ENCODE results near the gene KIAA0040. TPM values are rescaled to one million over a fixed set of nuclear protein-coding genes. Genes with fewer than 3 reads are reported as not detected.

The KIAA0040 gene
- total and polyA plus RNA-seq, 4 donors, result 4.6 to 12.0 (median 5.7) TPM

DNA sequence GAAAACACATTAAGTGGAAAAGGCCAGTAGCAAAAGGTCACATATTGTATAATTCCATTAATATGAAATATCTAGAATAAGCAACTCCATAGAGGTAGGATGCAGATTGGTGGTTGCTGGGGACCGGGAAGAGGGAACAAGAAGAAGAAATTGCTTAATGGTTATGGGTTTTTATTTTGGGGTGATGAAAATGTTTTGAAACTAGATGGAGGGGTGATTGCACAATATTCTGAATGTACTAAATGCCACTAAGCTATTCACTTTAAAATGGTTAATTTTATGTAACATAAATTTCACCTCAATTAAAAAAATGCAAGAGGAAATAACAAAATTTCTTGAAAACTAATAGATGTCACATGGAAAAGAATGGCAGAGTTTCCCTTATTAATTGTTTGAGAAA lies 6.7 kb downstream of the KIAA0040 start:
- H3K4me3 ChIP-seq (ENCODE audit: low read depth in 1 of 3, low read length in 3 of 3), result no peak overlapping the region
- TF ChIP-seq GABPA (IDR thresholded peaks at IDR 0.05 in 1 of 2, conservative IDR thresholded peaks at IDR 0.05 in 1 of 2), result no peak
- TF ChIP-seq EGR1 (IDR thresholded peaks at IDR 0.05; ENCODE audit: low read depth in 2 of 2), result no peak
- no peak for TF ChIP-seq RXRA (IDR thresholded peaks at IDR 0.05)
- no peak for TF ChIP-seq SP1 (IDR thresholded peaks at IDR 0.05)
- TF ChIP-seq NR2F2 (IDR thresholded peaks at IDR 0.05), result no peak
- TF ChIP-seq, protein P1, sequence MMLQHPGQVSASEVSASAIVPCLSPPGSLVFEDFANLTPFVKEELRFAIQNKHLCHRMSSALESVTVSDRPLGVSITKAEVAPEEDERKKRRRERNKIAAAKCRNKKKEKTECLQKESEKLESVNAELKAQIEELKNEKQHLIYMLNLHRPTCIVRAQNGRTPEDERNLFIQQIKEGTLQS (IDR thresholded peaks at IDR 0.05), result no peak
- no peak for TF ChIP-seq YY1 (IDR thresholded peaks at IDR 0.05)
- TF ChIP-seq, protein P2, sequence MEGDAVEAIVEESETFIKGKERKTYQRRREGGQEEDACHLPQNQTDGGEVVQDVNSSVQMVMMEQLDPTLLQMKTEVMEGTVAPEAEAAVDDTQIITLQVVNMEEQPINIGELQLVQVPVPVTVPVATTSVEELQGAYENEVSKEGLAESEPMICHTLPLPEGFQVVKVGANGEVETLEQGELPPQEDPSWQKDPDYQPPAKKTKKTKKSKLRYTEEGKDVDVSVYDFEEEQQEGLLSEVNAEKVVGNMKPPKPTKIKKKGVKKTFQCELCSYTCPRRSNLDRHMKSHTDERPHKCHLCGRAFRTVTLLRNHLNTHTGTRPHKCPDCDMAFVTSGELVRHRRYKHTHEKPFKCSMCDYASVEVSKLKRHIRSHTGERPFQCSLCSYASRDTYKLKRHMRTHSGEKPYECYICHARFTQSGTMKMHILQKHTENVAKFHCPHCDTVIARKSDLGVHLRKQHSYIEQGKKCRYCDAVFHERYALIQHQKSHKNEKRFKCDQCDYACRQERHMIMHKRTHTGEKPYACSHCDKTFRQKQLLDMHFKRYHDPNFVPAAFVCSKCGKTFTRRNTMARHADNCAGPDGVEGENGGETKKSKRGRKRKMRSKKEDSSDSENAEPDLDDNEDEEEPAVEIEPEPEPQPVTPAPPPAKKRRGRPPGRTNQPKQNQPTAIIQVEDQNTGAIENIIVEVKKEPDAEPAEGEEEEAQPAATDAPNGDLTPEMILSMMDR (IDR thresholded peaks at IDR 0.05; ENCODE audit: low read depth, low read length, missing input control), result no peak
- no peak for TF ChIP-seq TAF1 (conservative IDR thresholded peaks at IDR 0.05)
- no peak for TF ChIP-seq JUND (IDR thresholded peaks at IDR 0.05)
- no peak for TF ChIP-seq FOXA2 (IDR thresholded peaks at IDR 0.05)
- TF ChIP-seq, protein P3, sequence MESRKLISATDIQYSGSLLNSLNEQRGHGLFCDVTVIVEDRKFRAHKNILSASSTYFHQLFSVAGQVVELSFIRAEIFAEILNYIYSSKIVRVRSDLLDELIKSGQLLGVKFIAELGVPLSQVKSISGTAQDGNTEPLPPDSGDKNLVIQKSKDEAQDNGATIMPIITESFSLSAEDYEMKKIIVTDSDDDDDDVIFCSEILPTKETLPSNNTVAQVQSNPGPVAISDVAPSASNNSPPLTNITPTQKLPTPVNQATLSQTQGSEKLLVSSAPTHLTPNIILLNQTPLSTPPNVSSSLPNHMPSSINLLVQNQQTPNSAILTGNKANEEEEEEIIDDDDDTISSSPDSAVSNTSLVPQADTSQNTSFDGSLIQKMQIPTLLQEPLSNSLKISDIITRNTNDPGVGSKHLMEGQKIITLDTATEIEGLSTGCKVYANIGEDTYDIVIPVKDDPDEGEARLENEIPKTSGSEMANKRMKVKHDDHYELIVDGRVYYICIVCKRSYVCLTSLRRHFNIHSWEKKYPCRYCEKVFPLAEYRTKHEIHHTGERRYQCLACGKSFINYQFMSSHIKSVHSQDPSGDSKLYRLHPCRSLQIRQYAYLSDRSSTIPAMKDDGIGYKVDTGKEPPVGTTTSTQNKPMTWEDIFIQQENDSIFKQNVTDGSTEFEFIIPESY (IDR thresholded peaks at IDR 0.05), result no peak
- TF ChIP-seq HNF4G (IDR thresholded peaks at IDR 0.05), result no peak
- TF ChIP-seq RAD21 (IDR thresholded peaks at IDR 0.05), result no peak
- TF ChIP-seq, protein P4, sequence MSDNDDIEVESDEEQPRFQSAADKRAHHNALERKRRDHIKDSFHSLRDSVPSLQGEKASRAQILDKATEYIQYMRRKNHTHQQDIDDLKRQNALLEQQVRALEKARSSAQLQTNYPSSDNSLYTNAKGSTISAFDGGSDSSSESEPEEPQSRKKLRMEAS (IDR thresholded peaks at IDR 0.05), result no peak
- no peak overlapping the region for H3K27ac ChIP-seq (ENCODE audit: low read depth in 1 of 2, low read length in 2 of 2)
- no peak overlapping the region for H3K9ac ChIP-seq (ENCODE audit: low read depth in 1 of 2, low read length in 2 of 2)
- peaks cover 0 to 22% (median 11%) of the 10 kb centered on the region in 4 donors for H3K4me1 ChIP-seq (ENCODE audit: control insufficient read depth in 4 of 4, insufficient read depth in 4 of 4, low read length in 3 of 4)
- H3K9me3 ChIP-seq (ENCODE audit: control insufficient read depth in 4 of 4, low read length in 3 of 4), result no peaks in the 10 kb centered on the region
- peaks cover 0 to 9% (median 0%) of the 10 kb centered on the region in 4 donors for H3K36me3 ChIP-seq (ENCODE audit: control insufficient read depth in 4 of 4, insufficient read depth in 3 of 4, low read depth in 1 of 4, low read length in 3 of 4)
- no peak for DNase-seq (ENCODE audit: low spot score)
- no peaks in the 10 kb centered on the region for H3K27me3 ChIP-seq (ENCODE audit: control insufficient read depth in 4 of 4, insufficient read depth in 4 of 4, low read length in 3 of 4)
- WGBS, result 87% methylated on average over 1 of the region's 1 CpG

DNA sequence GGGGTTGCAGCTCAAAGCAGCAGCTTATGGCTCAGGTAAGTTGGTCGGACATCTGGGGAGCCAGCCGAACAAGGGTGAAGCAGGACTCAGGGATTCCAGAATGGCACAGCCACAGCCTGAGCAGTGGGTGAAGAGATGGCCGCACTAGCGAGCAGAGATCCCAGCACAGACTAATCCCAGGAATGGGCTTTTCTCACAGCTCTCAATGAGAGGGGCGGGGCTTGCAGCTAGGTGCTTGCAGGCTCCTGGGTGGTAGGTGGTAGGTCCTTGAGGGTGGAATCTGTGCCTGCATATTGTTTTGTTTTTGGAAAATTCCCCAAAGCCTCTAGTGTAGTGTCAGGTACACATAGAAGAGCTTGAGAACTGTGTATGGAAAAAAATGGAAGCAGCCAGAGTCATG lies 9.0 kb downstream of the KIAA0040 start:
- H3K36me3 ChIP-seq (ENCODE audit: control insufficient read depth in 4 of 4, insufficient read depth in 3 of 4, low read depth in 1 of 4, low read length in 3 of 4), result peaks cover 0 to 9% (median 0%) of the 10 kb centered on the region in 4 donors
- no peaks in the 10 kb centered on the region for H3K9me3 ChIP-seq (ENCODE audit: control insufficient read depth in 4 of 4, low read length in 3 of 4)
- TF ChIP-seq, protein P4 (IDR thresholded peaks at IDR 0.05), result no peak
- TF ChIP-seq FOXA1 (IDR thresholded peaks at IDR 0.05) (no peak), GABPA (IDR thresholded peaks at IDR 0.05 in 1 of 2, conservative IDR thresholded peaks at IDR 0.05 in 1 of 2) (no peak), YY1 (IDR thresholded peaks at IDR 0.05) (no peak), HNF4G (IDR thresholded peaks at IDR 0.05) (no peak), TAF1 (conservative IDR thresholded peaks at IDR 0.05) (no peak), HNF4A (conservative IDR thresholded peaks at IDR 0.05) (no peak)
- TF ChIP-seq, protein P5, sequence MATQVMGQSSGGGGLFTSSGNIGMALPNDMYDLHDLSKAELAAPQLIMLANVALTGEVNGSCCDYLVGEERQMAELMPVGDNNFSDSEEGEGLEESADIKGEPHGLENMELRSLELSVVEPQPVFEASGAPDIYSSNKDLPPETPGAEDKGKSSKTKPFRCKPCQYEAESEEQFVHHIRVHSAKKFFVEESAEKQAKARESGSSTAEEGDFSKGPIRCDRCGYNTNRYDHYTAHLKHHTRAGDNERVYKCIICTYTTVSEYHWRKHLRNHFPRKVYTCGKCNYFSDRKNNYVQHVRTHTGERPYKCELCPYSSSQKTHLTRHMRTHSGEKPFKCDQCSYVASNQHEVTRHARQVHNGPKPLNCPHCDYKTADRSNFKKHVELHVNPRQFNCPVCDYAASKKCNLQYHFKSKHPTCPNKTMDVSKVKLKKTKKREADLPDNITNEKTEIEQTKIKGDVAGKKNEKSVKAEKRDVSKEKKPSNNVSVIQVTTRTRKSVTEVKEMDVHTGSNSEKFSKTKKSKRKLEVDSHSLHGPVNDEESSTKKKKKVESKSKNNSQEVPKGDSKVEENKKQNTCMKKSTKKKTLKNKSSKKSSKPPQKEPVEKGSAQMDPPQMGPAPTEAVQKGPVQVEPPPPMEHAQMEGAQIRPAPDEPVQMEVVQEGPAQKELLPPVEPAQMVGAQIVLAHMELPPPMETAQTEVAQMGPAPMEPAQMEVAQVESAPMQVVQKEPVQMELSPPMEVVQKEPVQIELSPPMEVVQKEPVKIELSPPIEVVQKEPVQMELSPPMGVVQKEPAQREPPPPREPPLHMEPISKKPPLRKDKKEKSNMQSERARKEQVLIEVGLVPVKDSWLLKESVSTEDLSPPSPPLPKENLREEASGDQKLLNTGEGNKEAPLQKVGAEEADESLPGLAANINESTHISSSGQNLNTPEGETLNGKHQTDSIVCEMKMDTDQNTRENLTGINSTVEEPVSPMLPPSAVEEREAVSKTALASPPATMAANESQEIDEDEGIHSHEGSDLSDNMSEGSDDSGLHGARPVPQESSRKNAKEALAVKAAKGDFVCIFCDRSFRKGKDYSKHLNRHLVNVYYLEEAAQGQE (IDR thresholded peaks at IDR 0.05), result no peak
- DNase-seq (ENCODE audit: low spot score), result no peak
- no peaks in the 10 kb centered on the region for H3K27me3 ChIP-seq (ENCODE audit: control insufficient read depth in 4 of 4, insufficient read depth in 4 of 4, low read length in 3 of 4)
- peaks cover 0 to 12% (median 6%) of the 10 kb centered on the region in 4 donors for H3K4me1 ChIP-seq (ENCODE audit: control insufficient read depth in 4 of 4, insufficient read depth in 4 of 4, low read length in 3 of 4)
- no peak overlapping the region for H3K4me3 ChIP-seq (ENCODE audit: low read depth in 1 of 3, low read length in 3 of 3)
- H3K27ac ChIP-seq (ENCODE audit: low read depth in 1 of 2, low read length in 2 of 2), result no peak overlapping the region
- no peak overlapping the region for H3K9ac ChIP-seq (ENCODE audit: low read depth in 1 of 2, low read length in 2 of 2)
- WGBS, result 98% methylated on average over 5 of the region's 5 CpGs
